H1 (cell line): ENCODE measurements around the gene RPS15. TPM values are rescaled to one million over a fixed set of nuclear protein-coding genes. Genes with fewer than 3 reads are reported as not detected.

ENCODE experiments used
- CTCF ChIA-PET: fragments of 300-600 bp; sonication (Branson Sonifier 250); formaldehyde crosslinking; loops from one replicate; lab custom pipeline; 2021; ENCODE audit not compliant: partially characterized antibody; lab: Charles Lee
- POLR2A ChIA-PET: fragments of 300-600 bp; sonication (Branson Sonifier 250); formaldehyde crosslinking; loops from one replicate; lab custom pipeline; 2021; ENCODE audit warnings: inconsistent platforms; ENCODE audit not compliant: partially characterized antibody; lab: Charles Lee
- DNase-seq, 2 experiments: peaks; one replicate each; pipeline versions ENCODE4 v3.0.0 to v3.0.0-alpha.2; 2010 to 2022; ENCODE audit warnings: low spot score in 2 of 2, low read depth in 1 of 2, mixed read lengths in 1 of 2
- FAIRE-seq: peaks from 2 replicates; lab custom pipeline; 2011; peaks lifted over from hg19 to GRCh38; lab: Jason Lieb, UNC
- H2AFZ ChIP-seq: 2 replicates; pipeline ENCODE4 v1.8.1; 2012; ENCODE audit warnings: low read length, inconsistent platforms
- H2AK5ac ChIP-seq: 2 replicates; pipeline ENCODE4 v1.6.1; 2013; ENCODE audit warnings: low read depth, low read length
- H2BK120ac ChIP-seq: replicated peaks from 2 replicates; pipeline ENCODE3; 2013; ENCODE audit warnings: low read depth, low read length, inconsistent platforms
- H2BK12ac ChIP-seq: 2 replicates; pipeline ENCODE4 v1.6.1; 2013; ENCODE audit warnings: low read depth, low read length
- H2BK15ac ChIP-seq: 2 replicates; pipeline ENCODE4 v1.6.1; 2013; ENCODE audit warnings: low read length
- H2BK20ac ChIP-seq: 2 replicates; pipeline ENCODE4 v1.6.1; 2013; ENCODE audit warnings: low read length
- H2BK5ac ChIP-seq: 2 replicates; pipeline ENCODE4 v1.6.1; 2013; ENCODE audit warnings: low read depth, low read length
- H3K14ac ChIP-seq: 2 replicates; pipeline ENCODE4 v1.6.1; 2013; ENCODE audit warnings: inconsistent platforms; ENCODE audit not compliant: insufficient read length
- H3K18ac ChIP-seq: 2 replicates; pipeline ENCODE4 v1.6.1; 2013; ENCODE audit warnings: low read length; ENCODE audit errors: extremely low read depth
- H3K23ac ChIP-seq: 2 replicates; pipeline ENCODE4 v1.6.1; 2013; ENCODE audit warnings: inconsistent platforms; ENCODE audit not compliant: insufficient read length
- H3K23me2 ChIP-seq: 2 replicates; pipeline ENCODE4 v1.6.1; 2013; ENCODE audit warnings: low read depth, low read length
- H3K27ac ChIP-seq: 2 replicates; pipeline ENCODE4 v1.6.1; 2011; ENCODE audit warnings: low read depth, low read length, inconsistent platforms
- H3K27me3 ChIP-seq, 4 experiments: replicated peaks in 1 of 4; 1 replicate in 1 of 4; 2 replicates in 3 of 4; pipeline versions ENCODE4 v1.6.1 to v1.8.1; 2011 to 2013; ENCODE audit warnings: low read length in 3 of 4, mild to moderate bottlenecking in 3 of 4, inconsistent platforms in 2 of 4, mixed read lengths in 2 of 4, moderate library complexity in 1 of 4; ENCODE audit not compliant: control insufficient read depth in 3 of 4, insufficient read depth in 3 of 4; ENCODE audit errors: extremely low read depth in 1 of 4
- H3K36me3 ChIP-seq, 4 experiments: 2 replicates each; pipeline versions ENCODE4 v1.6.1 to v1.8.1; 2011 to 2013; ENCODE audit warnings: mild to moderate bottlenecking in 4 of 4, low read length in 3 of 4, moderate library complexity in 2 of 4, control low read depth in 1 of 4, inconsistent platforms in 1 of 4; ENCODE audit not compliant: insufficient read depth in 4 of 4, control insufficient read depth in 2 of 4
- H3K4ac ChIP-seq: replicated peaks from 2 replicates; pipeline ENCODE3; 2013; ENCODE audit warnings: low read length, low read depth, mixed read lengths, inconsistent platforms; ENCODE audit not compliant: insufficient read length
- H3K4me1 ChIP-seq, 4 experiments: replicated peaks in 1 of 4; 1 replicate in 1 of 4; 2 replicates in 3 of 4; pipeline versions ENCODE4 v1.6.1 to v1.8.1; 2011 to 2013; ENCODE audit warnings: low read length in 3 of 4, inconsistent platforms in 2 of 4, mixed read lengths in 1 of 4; ENCODE audit not compliant: insufficient read depth in 4 of 4, control insufficient read depth in 3 of 4
- H3K4me2 ChIP-seq, 2 experiments: 2 replicates each; pipeline versions ENCODE4 v1.6.1 to v1.8.1; 2011 to 2013; ENCODE audit warnings: low read depth in 2 of 2, low read length in 2 of 2, control low read depth in 1 of 2, inconsistent platforms in 1 of 2, mild to moderate bottlenecking in 1 of 2; ENCODE audit not compliant: insufficient read depth in 1 of 2
- H3K4me3 ChIP-seq, 4 experiments: fragments of 200-600, 300-600 bp in 1 of 4; sonication (generic), shearing (Covaris generic), sonication (Bioruptor Twin) in 1 of 4; 2 replicates each; pipeline versions ENCODE4 v1.5.1 to v1.8.1; 2011 to 2016; ENCODE audit warnings: low read length in 4 of 4, low read depth in 3 of 4, control low read depth in 2 of 4, inconsistent platforms in 2 of 4, mild to moderate bottlenecking in 2 of 4, mixed read lengths in 1 of 4, moderate library complexity in 1 of 4; ENCODE audit not compliant: insufficient read depth in 2 of 4; ENCODE audit errors: extremely low read depth in 1 of 4
- H3K56ac ChIP-seq: replicated peaks from 2 replicates; pipeline ENCODE3; 2013; ENCODE audit warnings: low read depth, mild to moderate bottlenecking, mixed read lengths, low read length, inconsistent platforms; ENCODE audit not compliant: insufficient read length
- H3K79me1 ChIP-seq: 2 replicates; pipeline ENCODE4 v1.6.1; 2013; ENCODE audit warnings: low read depth, low read length, control low read depth
- H3K79me2 ChIP-seq, 2 experiments: 2 replicates each; pipeline versions ENCODE4 v1.6.1 to v1.8.1; 2012 to 2013; ENCODE audit warnings: low read length in 2 of 2, mild to moderate bottlenecking in 2 of 2, inconsistent platforms in 1 of 2; ENCODE audit not compliant: insufficient read depth in 2 of 2, control insufficient read depth in 1 of 2
- H3K9ac ChIP-seq, 4 experiments: replicated peaks in 1 of 4; 1 replicate in 1 of 4; 2 replicates in 3 of 4; pipeline versions ENCODE4 v1.6.1 to v1.8.1; 2011 to 2013; ENCODE audit warnings: low read depth in 3 of 4, low read length in 3 of 4, control low read depth in 2 of 4, mild to moderate bottlenecking in 2 of 4, moderate library complexity in 2 of 4, inconsistent platforms in 1 of 4; ENCODE audit errors: extremely low read depth in 1 of 4
- H3K9me3 ChIP-seq, 2 experiments: 2 replicates each; pipeline versions ENCODE4 v1.6.1 to v1.8.1; 2012 to 2013; ENCODE audit warnings: mild to moderate bottlenecking in 2 of 2, moderate library complexity in 2 of 2, control low read depth in 1 of 2, inconsistent platforms in 1 of 2, low read depth in 1 of 2, low read length in 1 of 2, mixed read lengths in 1 of 2; ENCODE audit not compliant: insufficient read depth in 2 of 2
- H4K20me1 ChIP-seq, 2 experiments: replicated peaks in 1 of 2; 2 replicates each; pipeline versions ENCODE3 to v1.8.1; 2011 to 2013; ENCODE audit warnings: inconsistent platforms in 2 of 2, low read length in 2 of 2, mild to moderate bottlenecking in 1 of 2; ENCODE audit not compliant: insufficient read depth in 2 of 2, control insufficient read depth in 1 of 2
- H4K5ac ChIP-seq: 2 replicates; pipeline ENCODE4 v1.6.1; 2013; ENCODE audit warnings: low read length, low read depth, mixed read lengths, inconsistent platforms; ENCODE audit not compliant: insufficient read length
- H4K8ac ChIP-seq: 2 replicates; pipeline ENCODE4 v1.8.0; 2013; ENCODE audit warnings: mild to moderate bottlenecking, moderate library complexity, low read length, inconsistent platforms; ENCODE audit not compliant: insufficient read depth; ENCODE audit errors: extremely low read depth
- H4K91ac ChIP-seq: replicated peaks from 2 replicates; pipeline ENCODE3; 2013; ENCODE audit warnings: low read length, mixed read lengths, inconsistent platforms; ENCODE audit not compliant: insufficient read length
- EZH2 ChIP-seq: fragments of 200-600 bp; sonication (generic); IDR thresholded peaks from 2 replicates; pipeline ENCODE4 v1.7.1; 2012; ENCODE audit warnings: low read depth, mild to moderate bottlenecking, moderate library complexity, low read length, inconsistent platforms; ENCODE audit not compliant: severe bottlenecking
- SUZ12 ChIP-seq: fragments of 200-600 bp; sonication (generic); IDR thresholded peaks from 2 replicates; pipeline ENCODE4 v1.6.1; 2012; ENCODE audit warnings: mild to moderate bottlenecking, inconsistent platforms, low read length, moderate library complexity, mixed read lengths
- WGBS, 2 experiments: shearing (Covaris generic) in 1 of 2; methylation state at CpG; one replicate each; pipeline versions ENCODE4 v1.1.6 to v1.1.7; 2013 to 2015; ENCODE audit warnings: low lambda C conversion rate in 2 of 2, mixed read lengths in 2 of 2, inconsistent platforms in 1 of 2, low coverage in 1 of 2, missing lambda C conversion rate in 1 of 2; ENCODE audit not compliant: insufficient replicate concordance in 2 of 2, insufficient coverage in 1 of 2, insufficient read length in 1 of 2; ENCODE audit errors: extremely low coverage in 1 of 2, missing lambda C conversion rate in 1 of 2; 5-methylcytosine and 5-hydroxymethylcytosine counted together
- polyA plus RNA-seq, 7 experiments: library from polyadenylated mRNA; depleted of rRNA in 3 of 7; stranded (reverse) in 5 of 7; unstranded in 2 of 7; fragments of >200 nt in 5 of 7; fragments of 200-250 nt in 2 of 7; gene quantifications; 1 replicate in 5 of 7; 2 replicates in 1 of 7; 4 replicates in 1 of 7; pipeline versions ENCODE4 v1.2.1 to v1.2.3, GENCODE V29; 2011 to 2013; ENCODE audit warnings: missing spikeins in 2 of 7, mixed read lengths in 2 of 7
- total RNA-seq: library from RNA; stranded (reverse); fragmentation: NEBNext Ultra II Directional; extraction: Animal tissue kit (Norgen Biotek cat#: 25700); gene quantifications from 2 replicates; pipeline ENCODE4 v1.2.1, GENCODE V29; 2021
- TF ChIP-seq, protein P1 (sequence below): IDR thresholded peaks from 2 replicates; pipeline ENCODE4 v1.6.1; 2012; ENCODE audit warnings: inconsistent platforms

Gene RPS15
- total and polyA plus RNA-seq, 2 of the 8 experiments (the other 6 are each of a cell fraction or from before 2014, with no cell fraction given), result 1,562 to 3,890 TPM

DNA sequence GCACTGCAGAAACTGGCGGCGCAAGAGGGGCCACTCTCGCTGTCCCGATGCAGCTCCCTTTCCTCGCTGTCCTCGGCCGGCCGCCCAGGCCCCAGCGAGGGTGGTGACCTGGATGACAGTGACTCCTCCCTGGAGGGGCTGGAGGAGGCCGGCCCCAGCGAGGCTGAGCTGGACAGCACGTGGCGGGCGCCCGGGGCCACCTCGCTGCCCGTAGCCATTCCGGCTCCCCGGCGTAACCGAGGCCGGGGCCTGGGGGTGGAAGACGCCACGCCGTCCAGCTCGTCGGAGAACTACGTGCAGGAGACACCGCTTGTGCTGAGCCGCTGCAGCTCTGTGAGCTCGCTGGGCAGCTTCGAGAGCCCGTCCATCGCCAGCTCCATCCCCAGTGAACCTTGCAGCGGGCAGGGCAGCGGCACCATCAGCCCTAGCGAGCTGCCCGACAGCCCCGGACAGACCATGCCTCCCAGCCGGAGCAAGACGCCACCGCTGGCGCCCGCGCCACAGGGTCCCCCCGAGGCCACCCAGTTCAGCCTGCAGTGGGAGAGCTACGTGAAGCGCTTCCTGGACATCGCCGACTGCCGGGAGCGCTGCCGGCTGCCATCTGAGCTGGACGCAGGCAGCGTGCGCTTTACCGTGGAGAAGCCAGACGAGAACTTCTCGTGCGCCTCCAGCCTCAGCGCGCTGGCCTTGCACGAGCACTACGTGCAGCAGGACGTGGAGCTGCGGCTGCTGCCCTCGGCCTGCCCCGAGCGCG, 28.4 kb downstream of the RPS15 start:
- H2BK15ac ChIP-seq, result no peak overlapping the region
- no peak overlapping the region for H3K56ac ChIP-seq
- peaks cover 14 to 36% of the 10 kb centered on the region in 2 experiments for H4K20me1 ChIP-seq
- no peaks in the 10 kb centered on the region for H3K79me1 ChIP-seq
- no peak overlapping the region for H3K4ac ChIP-seq
- peak overlapping the region in 3 of 4 experiments; percentile 11 to 51 (median 23); a peak in 6 of 8 replicates for H3K4me3 ChIP-seq
- H3K27me3 ChIP-seq, result peaks cover 60 to 77% (median 76%) of the 10 kb centered on the region in 4 experiments
- H2BK120ac ChIP-seq, result no peak overlapping the region
- peaks cover 0 to 7% of the 10 kb centered on the region in 2 experiments; a peak in 1 of 4 replicates for H3K9me3 ChIP-seq
- no peak overlapping the region for H3K23ac ChIP-seq
- H4K8ac ChIP-seq, result no peak overlapping the region; the same call in 1 of the 2 replicates
- peaks cover 0 to 41% (median 0%) of the 10 kb centered on the region in 4 experiments; a peak in 2 of 8 replicates for H3K36me3 ChIP-seq
- peaks cover 13% of the 10 kb centered on the region; the same call in 1 of the 2 replicates for H3K23me2 ChIP-seq
- WGBS, 2 experiments, result 27% methylated on average over 56 of the region's 70 CpGs; no CpG with 5 or more reads in 1 of the 2 experiments
- no peak overlapping the region for H3K18ac ChIP-seq
- peak overlapping the region; percentile 64 to 86 for H3K4me2 ChIP-seq
- FAIRE-seq, result no peak
- H3K27ac ChIP-seq, result no peak overlapping the region
- no peak overlapping the region for H3K14ac ChIP-seq
- no peak overlapping the region for H4K91ac ChIP-seq
- H2BK20ac ChIP-seq, result no peak overlapping the region
- H2BK12ac ChIP-seq, result peak overlapping the region; percentile 39; the same call in 1 of the 2 replicates
- H2BK5ac ChIP-seq, result no peak overlapping the region
- ChIA-PET POLR2A (interaction anchor here (0.6 to 5.5 kb wide), 18 partner anchors 9 to 396 kb away, joined by 3 to 72 read pairs (median 4); partner anchors contain the start of genes APC2, CIRBP and REEP6), CTCF (interaction anchor here (0.6 to 5.5 kb wide), 16 partner anchors 7 to 392 kb away, joined by 3 to 53 read pairs (median 4); partner anchors contain the start of gene REEP6)
- DNase-seq, result peak in 1 of 2 experiments; percentile 63
- no peak overlapping the region for H4K5ac ChIP-seq
- H2AFZ ChIP-seq, result no peak overlapping the region
- peaks cover 0 to 50% (median 26%) of the 10 kb centered on the region in 4 experiments; a peak in 5 of 7 replicates for H3K4me1 ChIP-seq
- no peak overlapping the region; the same call in 1 of the 2 replicates for H2AK5ac ChIP-seq
- no peaks in the 10 kb centered on the region for H3K79me2 ChIP-seq
- H3K9ac ChIP-seq, result no peak overlapping the region
- TF ChIP-seq EZH2 (peak; percentile 90), SUZ12 (peak; percentile 80)
- TF ChIP-seq, protein P1, sequence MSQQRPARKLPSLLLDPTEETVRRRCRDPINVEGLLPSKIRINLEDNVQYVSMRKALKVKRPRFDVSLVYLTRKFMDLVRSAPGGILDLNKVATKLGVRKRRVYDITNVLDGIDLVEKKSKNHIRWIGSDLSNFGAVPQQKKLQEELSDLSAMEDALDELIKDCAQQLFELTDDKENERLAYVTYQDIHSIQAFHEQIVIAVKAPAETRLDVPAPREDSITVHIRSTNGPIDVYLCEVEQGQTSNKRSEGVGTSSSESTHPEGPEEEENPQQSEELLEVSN, result 0 out of 2 replicates have a peak, but pooled peaks have one; percentile 3
